ENCODE data around the gene EFCAB6.

EFCAB6 gene

DNA sequence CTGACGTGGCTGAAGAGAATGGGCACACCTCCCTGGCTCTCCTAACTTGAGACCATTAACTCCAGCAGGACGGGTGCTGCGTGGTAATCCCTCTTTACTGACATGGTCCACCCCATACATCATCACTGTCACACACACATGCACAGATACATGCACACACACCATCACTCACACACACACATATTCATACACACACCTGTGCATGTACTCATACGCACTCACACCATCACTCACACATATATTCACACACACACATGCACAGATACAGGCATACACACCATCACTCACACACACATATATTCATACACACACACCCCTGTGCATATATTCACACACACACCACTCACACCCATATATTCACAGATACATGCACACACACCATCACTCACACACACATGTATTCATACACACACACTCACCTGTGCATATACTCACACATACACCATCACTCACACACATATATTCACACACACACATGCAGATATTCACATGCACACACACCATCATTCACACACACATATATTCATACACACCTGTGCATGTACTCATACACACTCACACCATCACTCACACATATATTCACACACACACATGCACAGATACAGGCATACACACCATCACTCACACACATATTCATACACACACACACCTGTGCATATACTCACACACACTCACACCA, 74.8 kb downstream of the EFCAB6 start:
- TF ChIP-seq BACH2 (CRISPR knock-in tag; IDR thresholded peaks at IDR 0.05; ENCODE audit: borderline replicate concordance), result no peak
- no peak for TF ChIP-seq TOX (CRISPR knock-in tag; IDR thresholded peaks at IDR 0.05; ENCODE audit: borderline replicate concordance)
- no peak for TF ChIP-seq ZNF8 (CRISPR knock-in tag; IDR thresholded peaks at IDR 0.05)
- no peak for TF ChIP-seq ISL1 (CRISPR knock-in tag; IDR thresholded peaks at IDR 0.05)
- no peak for TF ChIP-seq TSHZ2 (CRISPR knock-in tag; IDR thresholded peaks at IDR 0.05)
- no peak for TF ChIP-seq ZFP30 (CRISPR knock-in tag; IDR thresholded peaks at IDR 0.05)
- TF ChIP-seq TCF4 (CRISPR knock-in tag; IDR thresholded peaks at IDR 0.05; ENCODE audit: borderline replicate concordance), result no peak
- no peak for TF ChIP-seq POU6F1 (CRISPR knock-in tag; IDR thresholded peaks at IDR 0.05; ENCODE audit: borderline replicate concordance, low read depth)
- no peak for TF ChIP-seq ESRRG (CRISPR knock-in tag; IDR thresholded peaks at IDR 0.05)
- TF ChIP-seq GLIS3 (CRISPR knock-in tag; IDR thresholded peaks at IDR 0.05), result no peak
- no peak for TF ChIP-seq CSDC2 (CRISPR knock-in tag; IDR thresholded peaks at IDR 0.05)
- no peak for TF ChIP-seq OSR1 (CRISPR knock-in tag; IDR thresholded peaks at IDR 0.05)
- TF ChIP-seq PPARA (CRISPR knock-in tag; IDR thresholded peaks at IDR 0.05; ENCODE audit: borderline replicate concordance), result no peak
- no peak for TF ChIP-seq CREB5 (CRISPR knock-in tag; IDR thresholded peaks at IDR 0.05; ENCODE audit: low read depth)
- TF ChIP-seq, protein P1, sequence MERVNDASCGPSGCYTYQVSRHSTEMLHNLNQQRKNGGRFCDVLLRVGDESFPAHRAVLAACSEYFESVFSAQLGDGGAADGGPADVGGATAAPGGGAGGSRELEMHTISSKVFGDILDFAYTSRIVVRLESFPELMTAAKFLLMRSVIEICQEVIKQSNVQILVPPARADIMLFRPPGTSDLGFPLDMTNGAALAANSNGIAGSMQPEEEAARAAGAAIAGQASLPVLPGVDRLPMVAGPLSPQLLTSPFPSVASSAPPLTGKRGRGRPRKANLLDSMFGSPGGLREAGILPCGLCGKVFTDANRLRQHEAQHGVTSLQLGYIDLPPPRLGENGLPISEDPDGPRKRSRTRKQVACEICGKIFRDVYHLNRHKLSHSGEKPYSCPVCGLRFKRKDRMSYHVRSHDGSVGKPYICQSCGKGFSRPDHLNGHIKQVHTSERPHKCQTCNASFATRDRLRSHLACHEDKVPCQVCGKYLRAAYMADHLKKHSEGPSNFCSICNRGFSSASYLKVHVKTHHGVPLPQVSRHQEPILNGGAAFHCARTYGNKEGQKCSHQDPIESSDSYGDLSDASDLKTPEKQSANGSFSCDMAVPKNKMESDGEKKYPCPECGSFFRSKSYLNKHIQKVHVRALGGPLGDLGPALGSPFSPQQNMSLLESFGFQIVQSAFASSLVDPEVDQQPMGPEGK (CRISPR knock-in tag; IDR thresholded peaks at IDR 0.05; ENCODE audit: borderline replicate concordance), result no peak
- TF ChIP-seq ARNTL (CRISPR knock-in tag; IDR thresholded peaks at IDR 0.05; ENCODE audit: borderline replicate concordance, low read depth), result no peak
- TF ChIP-seq ZC3H10 (CRISPR knock-in tag; IDR thresholded peaks at IDR 0.05), result no peak
- no peak for TF ChIP-seq CSRNP3 (CRISPR knock-in tag; IDR thresholded peaks at IDR 0.05)
- TF ChIP-seq SNAI2 (CRISPR knock-in tag; IDR thresholded peaks at IDR 0.05), result no peak
- TF ChIP-seq ZNF565 (CRISPR knock-in tag; conservative IDR thresholded peaks at IDR 0.05; ENCODE audit: low read depth), result no peak
- ATAC-seq, result no peak

DNA sequence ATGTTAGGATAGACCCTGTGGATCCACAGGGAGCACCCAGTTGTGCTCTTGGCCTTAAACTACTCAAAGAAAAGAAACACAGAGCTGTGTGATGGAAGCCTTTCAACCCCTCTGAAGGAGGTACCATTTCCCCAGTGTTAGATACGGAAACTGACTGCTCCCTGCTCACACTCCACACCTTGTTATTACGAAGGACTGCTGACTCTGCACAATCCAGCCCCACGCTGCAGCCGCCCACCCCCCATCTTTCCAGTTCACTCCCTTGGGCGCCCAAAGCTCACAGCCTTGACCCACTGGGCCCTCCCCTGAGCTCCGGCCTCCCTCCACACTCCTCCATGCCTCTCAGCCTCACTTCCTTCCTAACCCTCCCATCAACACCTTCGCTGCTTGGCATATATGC, 75.5 kb downstream of the EFCAB6 start:
- no peak for ATAC-seq
- TF ChIP-seq TCF4 (CRISPR knock-in tag; IDR thresholded peaks at IDR 0.05; ENCODE audit: borderline replicate concordance), result no peak
- TF ChIP-seq ZC3H10 (CRISPR knock-in tag; IDR thresholded peaks at IDR 0.05), result no peak
- no peak for TF ChIP-seq ZNF8 (CRISPR knock-in tag; IDR thresholded peaks at IDR 0.05)
- no peak for TF ChIP-seq BACH2 (CRISPR knock-in tag; IDR thresholded peaks at IDR 0.05; ENCODE audit: borderline replicate concordance)
- TF ChIP-seq ZFP3 (CRISPR knock-in tag; IDR thresholded peaks at IDR 0.05), result no peak
- no peak for TF ChIP-seq ISL1 (CRISPR knock-in tag; IDR thresholded peaks at IDR 0.05)
- no peak for TF ChIP-seq POU6F1 (CRISPR knock-in tag; IDR thresholded peaks at IDR 0.05; ENCODE audit: borderline replicate concordance, low read depth)
- TF ChIP-seq, protein P1 (CRISPR knock-in tag; IDR thresholded peaks at IDR 0.05; ENCODE audit: borderline replicate concordance), result no peak
- TF ChIP-seq ZFP30 (CRISPR knock-in tag; IDR thresholded peaks at IDR 0.05), result no peak
- no peak for TF ChIP-seq CSRNP3 (CRISPR knock-in tag; IDR thresholded peaks at IDR 0.05)
- no peak for TF ChIP-seq SNAI2 (CRISPR knock-in tag; IDR thresholded peaks at IDR 0.05)
- TF ChIP-seq GLIS3 (CRISPR knock-in tag; IDR thresholded peaks at IDR 0.05), result no peak
- TF ChIP-seq PPARA (CRISPR knock-in tag; IDR thresholded peaks at IDR 0.05; ENCODE audit: borderline replicate concordance), result no peak

Data from SK-N-SH treated with all-trans-retinoic acid at 6 μM for 48 hours (cell line).